ENCODE results near the gene OTX2.

DNA sequence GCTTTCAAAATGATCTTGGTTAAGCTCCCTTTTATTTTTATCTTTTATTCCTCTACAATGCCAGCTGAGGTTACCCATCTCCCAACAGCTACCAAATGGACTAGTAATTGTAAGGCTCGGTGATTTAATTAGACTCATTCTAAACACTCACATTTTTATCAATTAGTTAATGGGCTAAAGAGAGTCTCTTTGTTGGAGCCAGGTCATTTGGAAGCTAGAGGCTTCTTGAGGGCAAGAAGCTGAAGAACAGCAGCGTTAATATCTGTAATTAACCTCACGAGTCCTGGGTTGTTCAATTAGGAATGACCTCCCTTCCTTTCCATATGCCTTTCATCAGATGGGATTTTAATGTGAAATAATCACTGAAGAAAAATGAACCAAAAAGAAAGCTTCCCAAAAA lies 56.9 kb downstream of the OTX2 start:
- TF ChIP-seq, protein P1, sequence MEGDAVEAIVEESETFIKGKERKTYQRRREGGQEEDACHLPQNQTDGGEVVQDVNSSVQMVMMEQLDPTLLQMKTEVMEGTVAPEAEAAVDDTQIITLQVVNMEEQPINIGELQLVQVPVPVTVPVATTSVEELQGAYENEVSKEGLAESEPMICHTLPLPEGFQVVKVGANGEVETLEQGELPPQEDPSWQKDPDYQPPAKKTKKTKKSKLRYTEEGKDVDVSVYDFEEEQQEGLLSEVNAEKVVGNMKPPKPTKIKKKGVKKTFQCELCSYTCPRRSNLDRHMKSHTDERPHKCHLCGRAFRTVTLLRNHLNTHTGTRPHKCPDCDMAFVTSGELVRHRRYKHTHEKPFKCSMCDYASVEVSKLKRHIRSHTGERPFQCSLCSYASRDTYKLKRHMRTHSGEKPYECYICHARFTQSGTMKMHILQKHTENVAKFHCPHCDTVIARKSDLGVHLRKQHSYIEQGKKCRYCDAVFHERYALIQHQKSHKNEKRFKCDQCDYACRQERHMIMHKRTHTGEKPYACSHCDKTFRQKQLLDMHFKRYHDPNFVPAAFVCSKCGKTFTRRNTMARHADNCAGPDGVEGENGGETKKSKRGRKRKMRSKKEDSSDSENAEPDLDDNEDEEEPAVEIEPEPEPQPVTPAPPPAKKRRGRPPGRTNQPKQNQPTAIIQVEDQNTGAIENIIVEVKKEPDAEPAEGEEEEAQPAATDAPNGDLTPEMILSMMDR (IDR thresholded peaks at IDR 0.05): no peak
- TF ChIP-seq POLR2A (IDR thresholded peaks at IDR 0.05): no peak
- TF ChIP-seq POLR2AphosphoS5 (IDR thresholded peaks at IDR 0.05; ENCODE audit: insufficient read depth in 1 of 2, low read depth in 1 of 2): no peak
